ENCODE measurements around the gene EMC9.

DNA sequence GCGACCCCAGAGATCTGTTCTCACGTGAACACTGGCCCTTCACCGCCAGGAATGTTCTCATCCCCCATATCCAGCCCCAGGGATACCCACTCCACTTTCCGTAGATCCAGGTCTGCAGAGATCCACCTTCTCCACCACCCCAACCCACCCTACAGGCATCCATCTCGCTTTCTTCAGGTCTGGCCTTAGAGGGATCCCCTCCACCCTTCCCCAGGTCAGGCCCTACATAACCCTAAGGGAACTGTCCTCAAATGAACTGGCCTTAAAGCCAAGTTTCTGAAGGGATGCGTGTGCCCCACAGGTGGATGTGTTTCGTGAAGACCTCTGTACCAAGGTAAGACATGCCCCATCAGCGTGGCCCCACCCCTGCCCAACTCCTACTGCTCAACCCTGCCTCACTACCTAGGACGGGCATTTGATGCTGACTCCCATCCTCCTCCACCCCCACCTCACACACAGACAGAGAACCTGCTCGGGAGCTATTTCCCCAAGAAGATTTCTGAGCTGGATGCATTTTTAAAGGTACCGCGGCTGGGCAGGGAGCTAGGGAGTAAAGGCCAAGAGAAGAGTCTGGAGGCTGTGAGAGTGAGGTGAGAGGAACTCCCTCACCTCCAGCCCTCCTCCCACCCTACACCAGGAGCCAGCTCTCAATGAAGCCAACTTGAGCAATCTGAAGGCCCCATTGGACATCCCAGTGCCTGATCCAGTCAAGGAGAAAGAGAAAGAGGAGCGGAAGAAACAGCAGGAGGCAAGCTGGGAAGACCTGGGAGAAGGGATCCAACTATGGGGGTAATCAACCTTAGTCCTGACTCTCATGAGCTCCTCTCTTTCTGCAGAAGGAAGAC lies 4.5 kb downstream of the EMC9 start:
- TF ChIP-seq CTCF (conservative IDR thresholded peaks at IDR 0.05; ENCODE audit: low read length) (no peak), EZH2phosphoT487 (IDR thresholded peaks at IDR 0.05; ENCODE audit: borderline replicate concordance) (no peak)
